ENCODE measurements around the gene USP6NL. TPM values are rescaled to one million over a fixed set of nuclear protein-coding genes. Genes with fewer than 3 reads are reported as not detected.

The USP6NL gene
- total RNA-seq, 1 donor from 2014 or later, result 33.0 TPM

DNA sequence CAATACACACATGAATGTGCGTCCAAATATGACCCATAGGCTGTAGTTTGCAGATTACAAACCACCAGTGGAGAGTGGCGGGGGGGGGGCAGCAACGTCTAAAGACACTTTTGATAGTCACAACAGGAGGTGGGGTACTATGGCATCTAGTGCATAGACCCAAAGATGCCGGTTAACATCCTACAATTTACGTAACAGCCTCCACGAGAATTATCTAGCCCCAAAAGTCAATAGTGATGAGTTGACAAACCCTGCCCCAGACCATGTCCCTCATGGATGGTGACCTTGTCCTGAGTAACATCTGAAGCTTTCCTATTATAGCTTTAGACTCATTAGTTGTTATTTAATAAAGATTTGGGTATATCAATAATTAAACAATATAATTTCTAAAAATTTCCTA, 31.6 kb downstream of the USP6NL start:
- TF ChIP-seq, protein P1, sequence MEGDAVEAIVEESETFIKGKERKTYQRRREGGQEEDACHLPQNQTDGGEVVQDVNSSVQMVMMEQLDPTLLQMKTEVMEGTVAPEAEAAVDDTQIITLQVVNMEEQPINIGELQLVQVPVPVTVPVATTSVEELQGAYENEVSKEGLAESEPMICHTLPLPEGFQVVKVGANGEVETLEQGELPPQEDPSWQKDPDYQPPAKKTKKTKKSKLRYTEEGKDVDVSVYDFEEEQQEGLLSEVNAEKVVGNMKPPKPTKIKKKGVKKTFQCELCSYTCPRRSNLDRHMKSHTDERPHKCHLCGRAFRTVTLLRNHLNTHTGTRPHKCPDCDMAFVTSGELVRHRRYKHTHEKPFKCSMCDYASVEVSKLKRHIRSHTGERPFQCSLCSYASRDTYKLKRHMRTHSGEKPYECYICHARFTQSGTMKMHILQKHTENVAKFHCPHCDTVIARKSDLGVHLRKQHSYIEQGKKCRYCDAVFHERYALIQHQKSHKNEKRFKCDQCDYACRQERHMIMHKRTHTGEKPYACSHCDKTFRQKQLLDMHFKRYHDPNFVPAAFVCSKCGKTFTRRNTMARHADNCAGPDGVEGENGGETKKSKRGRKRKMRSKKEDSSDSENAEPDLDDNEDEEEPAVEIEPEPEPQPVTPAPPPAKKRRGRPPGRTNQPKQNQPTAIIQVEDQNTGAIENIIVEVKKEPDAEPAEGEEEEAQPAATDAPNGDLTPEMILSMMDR (IDR thresholded peaks at IDR 0.05; ENCODE audit: unreplicated experiment), result no peak
- Mint-ChIP-seq H3K36me3 (ENCODE audit: low read depth, unreplicated experiment) (peaks cover 9% of the 10 kb centered on the region), H3K27ac (ENCODE audit: unreplicated experiment) (no peak overlapping the region), H3K4me1 (ENCODE audit: unreplicated experiment) (peaks cover 8% of the 10 kb centered on the region), H3K9me3 (ENCODE audit: unreplicated experiment) (no peaks in the 10 kb centered on the region), H3K27me3 (ENCODE audit: unreplicated experiment) (no peaks in the 10 kb centered on the region), H3K4me3 (ENCODE audit: unreplicated experiment) (no peak overlapping the region)
- no peak for DNase-seq (ENCODE audit: low spot score)

DNA sequence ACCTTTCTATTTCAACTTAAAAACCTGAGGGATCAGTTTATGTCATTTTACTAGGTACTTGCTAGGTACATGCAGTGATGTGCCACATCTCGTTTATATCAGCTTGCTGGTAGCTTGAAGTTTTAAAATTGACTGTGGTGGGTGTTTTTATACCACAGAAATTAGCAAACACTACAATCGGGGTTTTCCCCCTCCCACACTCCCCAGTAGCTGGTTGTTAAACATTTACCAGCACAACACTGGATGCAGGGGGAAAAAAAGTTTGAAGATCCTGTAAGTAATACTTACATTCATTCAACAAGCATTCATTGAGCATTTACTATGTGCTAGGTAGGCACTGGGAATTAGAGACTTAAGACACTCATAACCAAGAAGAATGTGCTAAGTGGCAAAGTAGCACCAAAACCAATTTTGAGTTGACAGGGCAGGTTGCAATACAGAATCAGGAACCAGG, 32.6 kb downstream of the USP6NL start:
- Mint-ChIP-seq H3K4me3 (ENCODE audit: unreplicated experiment) (no peak overlapping the region), H3K36me3 (ENCODE audit: low read depth, unreplicated experiment) (peaks cover 3% of the 10 kb centered on the region), H3K27me3 (ENCODE audit: unreplicated experiment) (no peaks in the 10 kb centered on the region), H3K4me1 (ENCODE audit: unreplicated experiment) (peaks cover 16% of the 10 kb centered on the region), H3K27ac (ENCODE audit: unreplicated experiment) (no peak overlapping the region), H3K9me3 (ENCODE audit: unreplicated experiment) (no peaks in the 10 kb centered on the region)
- TF ChIP-seq, protein P1 (IDR thresholded peaks at IDR 0.05; ENCODE audit: unreplicated experiment), result no peak
- DNase-seq (ENCODE audit: low spot score), result no peak

DNA sequence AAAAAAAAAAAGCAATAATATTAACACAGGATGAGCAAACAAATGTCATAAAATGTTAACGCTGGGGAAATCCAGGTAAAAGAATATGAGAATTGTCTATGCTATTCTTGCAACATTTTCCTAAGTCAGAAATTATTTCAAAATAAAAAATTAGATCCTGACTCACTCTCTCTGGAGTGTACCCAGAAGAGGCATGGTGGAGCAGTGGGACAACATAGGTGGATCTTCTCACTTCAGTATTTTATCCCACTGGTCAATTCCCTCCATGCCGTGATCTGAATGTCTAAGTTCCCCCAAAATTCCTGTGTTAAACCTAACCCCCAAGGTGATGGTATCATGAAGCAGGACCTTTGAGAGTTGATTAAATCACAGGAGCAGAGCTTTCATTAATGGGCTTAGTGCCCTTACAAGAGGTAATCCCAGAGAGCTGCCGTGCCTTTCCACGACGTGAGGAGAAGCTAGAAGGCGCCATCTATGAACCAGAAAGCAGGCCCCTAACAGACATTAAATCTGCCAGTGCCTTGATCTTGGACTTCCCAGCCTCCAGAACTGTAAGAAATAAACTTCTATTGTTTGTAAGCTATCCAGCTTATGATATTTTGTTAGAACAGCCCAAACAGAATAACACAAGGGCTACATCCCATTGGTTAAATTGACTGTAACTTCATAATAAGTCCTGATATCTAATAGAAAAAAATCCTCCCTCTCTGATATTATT, 35.2 kb downstream of the USP6NL start:
- TF ChIP-seq, protein P1 (IDR thresholded peaks at IDR 0.05; ENCODE audit: unreplicated experiment), result no peak

DNA sequence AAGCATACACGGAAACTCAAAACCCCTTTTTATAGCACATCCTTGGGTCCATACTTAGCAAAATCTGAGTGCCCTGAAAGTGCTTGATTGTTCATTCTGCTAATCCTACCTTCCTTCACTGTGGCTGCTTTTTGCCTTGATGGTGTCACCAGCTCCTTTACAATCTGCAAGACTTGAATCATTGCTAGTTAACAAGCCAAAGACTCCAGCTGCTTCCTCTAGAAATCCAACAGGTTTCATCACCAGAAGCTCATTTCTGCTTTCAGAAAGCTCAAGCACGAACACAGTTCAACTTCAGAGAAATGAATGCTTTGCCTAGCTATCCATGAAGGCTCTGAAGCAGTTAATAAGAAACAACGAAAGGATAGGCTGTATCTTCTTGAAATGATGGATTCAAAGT, 38.0 kb downstream of the USP6NL start:
- DNase-seq (ENCODE audit: low spot score), result no peak
- peaks cover 25% of the 10 kb centered on the region for H3K4me1 Mint-ChIP-seq (ENCODE audit: unreplicated experiment)
- H3K27ac Mint-ChIP-seq (ENCODE audit: unreplicated experiment), result no peak overlapping the region
- H3K9me3 Mint-ChIP-seq (ENCODE audit: unreplicated experiment), result no peaks in the 10 kb centered on the region
- no peaks in the 10 kb centered on the region for H3K27me3 Mint-ChIP-seq (ENCODE audit: unreplicated experiment)
- peaks cover 3% of the 10 kb centered on the region for H3K36me3 Mint-ChIP-seq (ENCODE audit: low read depth, unreplicated experiment)
- TF ChIP-seq, protein P1 (IDR thresholded peaks at IDR 0.05; ENCODE audit: unreplicated experiment), result no peak
- no peak overlapping the region for H3K4me3 Mint-ChIP-seq (ENCODE audit: unreplicated experiment)

More for the DNA sequence above, 35.2 kb downstream of the USP6NL start:
- H3K9me3 Mint-ChIP-seq (ENCODE audit: unreplicated experiment), result no peaks in the 10 kb centered on the region
- H3K27ac Mint-ChIP-seq (ENCODE audit: unreplicated experiment), result no peak overlapping the region
- H3K4me1 Mint-ChIP-seq (ENCODE audit: unreplicated experiment), result peaks cover 23% of the 10 kb centered on the region
- H3K4me3 Mint-ChIP-seq (ENCODE audit: unreplicated experiment), result no peak overlapping the region
- DNase-seq (ENCODE audit: low spot score), result no peak
- H3K36me3 Mint-ChIP-seq (ENCODE audit: low read depth, unreplicated experiment), result peaks cover 3% of the 10 kb centered on the region
- H3K27me3 Mint-ChIP-seq (ENCODE audit: unreplicated experiment), result no peaks in the 10 kb centered on the region

DNA sequence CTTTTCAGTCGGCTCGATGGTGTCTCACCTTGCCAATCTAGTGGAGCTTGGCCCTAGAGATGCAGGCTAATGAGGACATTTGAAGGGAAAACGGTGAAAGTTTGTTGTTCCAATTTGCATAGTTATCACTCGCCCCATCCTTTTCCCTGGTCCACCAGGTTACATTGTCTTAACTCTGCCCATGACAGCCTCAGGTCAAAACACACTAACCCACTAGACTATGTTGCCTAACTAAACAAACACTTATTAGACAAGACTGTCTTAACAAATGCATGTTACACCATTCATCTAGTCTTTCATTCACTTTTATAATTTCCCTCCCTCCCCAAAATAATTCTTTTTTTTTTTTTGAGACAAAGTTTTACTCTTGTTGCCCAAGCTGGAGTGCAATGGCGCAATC, 40.7 kb downstream of the USP6NL start:
- H3K4me3 Mint-ChIP-seq (ENCODE audit: unreplicated experiment), result no peak overlapping the region
- no peaks in the 10 kb centered on the region for H3K9me3 Mint-ChIP-seq (ENCODE audit: unreplicated experiment)
- no peaks in the 10 kb centered on the region for H3K27me3 Mint-ChIP-seq (ENCODE audit: unreplicated experiment)
- no peak for DNase-seq (ENCODE audit: low spot score)
- no peaks in the 10 kb centered on the region for H3K36me3 Mint-ChIP-seq (ENCODE audit: low read depth, unreplicated experiment)
- peaks cover 25% of the 10 kb centered on the region for H3K4me1 Mint-ChIP-seq (ENCODE audit: unreplicated experiment)
- H3K27ac Mint-ChIP-seq (ENCODE audit: unreplicated experiment), result no peak overlapping the region
- TF ChIP-seq, protein P1 (IDR thresholded peaks at IDR 0.05; ENCODE audit: unreplicated experiment), result no peak
